ENCODE data around the gene OR10AG1.

The OR10AG1 gene, protein sequence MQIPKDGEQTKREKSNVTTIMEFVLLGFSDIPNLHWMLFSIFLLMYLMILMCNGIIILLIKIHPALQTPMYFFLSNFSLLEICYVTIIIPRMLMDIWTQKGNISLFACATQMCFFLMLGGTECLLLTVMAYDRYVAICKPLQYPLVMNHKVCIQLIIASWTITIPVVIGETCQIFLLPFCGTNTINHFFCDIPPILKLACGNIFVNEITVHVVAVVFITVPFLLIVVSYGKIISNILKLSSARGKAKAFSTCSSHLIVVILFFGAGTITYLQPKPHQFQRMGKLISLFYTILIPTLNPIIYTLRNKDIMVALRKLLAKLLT

DNA sequence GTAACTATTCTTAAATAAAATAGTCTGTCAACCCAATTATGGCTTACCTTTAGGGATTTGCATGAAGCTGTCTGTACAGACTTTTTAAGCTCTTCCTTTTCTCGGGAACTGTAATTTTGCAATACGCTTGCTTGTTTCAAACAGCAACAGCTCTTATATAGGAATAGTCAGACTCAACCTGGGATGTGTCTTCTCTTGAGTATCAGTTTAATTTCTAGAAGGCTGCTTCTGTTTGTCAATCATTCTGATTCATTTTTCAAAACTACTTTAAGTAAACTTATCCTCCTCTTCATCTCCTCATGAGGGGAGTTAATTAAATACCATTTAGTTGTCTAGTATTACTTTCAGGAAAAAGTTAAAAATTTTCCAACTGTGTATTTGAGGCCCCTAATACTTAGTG, at the start of gene OR10AG1:
TSS of gene OR10AG1 (minus strand) at position 101 of the 400 bp plus-strand sequence. CDS start at position 63, 38 bp downstream.
- DNase-seq, result no peak

DNA sequence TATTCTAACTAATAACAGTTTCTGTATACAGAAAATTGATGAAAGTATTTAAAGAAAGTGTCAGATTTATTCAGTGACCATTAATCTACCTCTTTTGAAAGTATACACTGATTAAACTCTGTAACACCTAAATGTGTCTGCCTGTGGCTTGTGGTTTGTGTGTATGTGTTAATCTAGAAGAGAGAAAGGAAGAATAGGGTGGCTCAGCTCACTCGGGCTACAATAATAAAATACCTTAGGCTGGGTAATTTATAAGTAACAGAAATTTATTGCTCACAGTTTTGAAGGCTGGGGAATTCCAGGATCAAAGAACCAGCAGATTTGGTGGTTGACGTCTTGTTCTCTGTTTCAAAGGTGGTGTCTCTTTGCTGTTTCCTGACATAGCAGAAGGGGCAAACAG, 44.1 kb upstream of the OR10AG1 start:
- DNase-seq, result no peak

DNA sequence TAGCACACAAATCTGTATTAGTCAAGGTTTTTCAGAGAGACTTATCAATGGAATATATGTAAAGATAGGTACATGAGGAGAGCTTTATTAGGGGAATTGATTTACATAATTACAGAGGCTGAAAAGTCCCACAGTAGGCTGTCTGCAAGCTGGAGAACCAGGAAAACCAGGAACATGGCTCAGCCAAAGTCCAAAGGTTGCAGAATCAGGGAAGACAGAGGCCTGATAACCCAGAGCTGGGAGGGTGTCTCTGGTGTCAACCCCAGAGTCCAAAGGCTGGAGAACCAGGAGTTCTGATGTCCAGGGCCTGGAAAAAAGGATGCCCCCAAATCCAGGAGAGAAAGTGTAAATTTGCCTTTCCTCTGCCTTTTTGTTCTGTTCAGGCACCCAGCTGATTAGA, 41.0 kb upstream of the OR10AG1 start:
- DNase-seq, result no peak

DNA sequence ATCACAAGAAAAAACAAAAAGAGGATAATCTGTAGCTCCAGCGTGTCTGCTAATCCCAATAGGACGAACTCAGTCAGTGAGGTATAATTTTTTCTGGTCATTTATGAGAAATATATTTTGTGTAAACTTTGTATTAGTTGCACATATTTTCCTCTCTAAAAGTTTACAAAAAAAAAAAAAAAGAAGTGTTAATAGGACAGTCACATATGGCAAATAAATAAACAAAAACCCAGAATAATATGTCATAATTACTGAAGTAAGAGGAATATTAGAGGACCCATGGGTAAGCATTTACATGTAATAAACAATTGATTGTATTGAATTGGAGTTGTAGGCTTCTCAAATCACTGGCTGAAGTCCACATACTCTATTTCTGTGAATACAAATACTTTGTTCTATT, 24.8 kb upstream of the OR10AG1 start, which contains the start of gene OR5F1:
TSS of gene OR5F1 (minus strand) at position 101 of the 400 bp plus-strand sequence. CDS start at position 101, 0 bp downstream.
- DNase-seq, result no peak

DNA sequence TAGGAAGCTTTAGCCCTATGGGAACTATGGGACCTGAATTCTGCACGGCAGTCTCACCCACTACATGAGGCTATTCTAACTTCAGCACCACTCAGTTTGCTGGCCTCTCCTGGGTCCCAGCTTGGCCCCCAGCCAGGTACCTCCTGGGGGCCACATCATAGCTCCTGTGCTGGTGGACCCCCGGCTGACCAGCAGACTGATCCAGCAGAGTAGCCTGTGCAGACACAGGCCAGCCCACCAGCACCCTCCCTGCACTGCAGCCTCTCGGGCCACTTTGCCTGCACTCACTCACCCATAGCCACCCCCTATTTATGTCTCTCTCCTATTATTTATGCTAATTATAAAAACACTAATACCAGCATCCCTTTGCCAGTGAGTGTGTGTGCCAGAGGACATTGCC, 1.2 kb upstream of the OR10AG1 start:
- DNase-seq, result no peak

DNA sequence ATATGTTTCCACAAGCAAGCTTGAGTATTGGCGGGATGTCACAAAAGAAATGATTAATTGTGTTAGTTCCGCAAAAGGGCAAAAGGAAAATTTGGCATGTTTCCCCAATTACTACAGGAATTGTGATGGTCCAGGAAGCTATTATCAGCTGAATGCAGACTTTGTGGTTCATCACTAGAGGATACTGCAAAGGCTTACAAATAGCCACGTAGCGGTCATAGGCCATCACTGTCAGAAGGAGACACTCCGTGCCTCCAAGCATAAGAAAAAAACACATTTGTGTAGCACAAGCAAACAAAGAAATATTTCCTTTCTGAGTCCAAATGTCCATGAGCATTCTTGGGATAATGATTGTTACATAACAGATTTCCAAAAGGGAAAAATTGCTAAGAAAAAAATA, 1.8 kb downstream of the OR10AG1 start:
- no peak for DNase-seq

DNA sequence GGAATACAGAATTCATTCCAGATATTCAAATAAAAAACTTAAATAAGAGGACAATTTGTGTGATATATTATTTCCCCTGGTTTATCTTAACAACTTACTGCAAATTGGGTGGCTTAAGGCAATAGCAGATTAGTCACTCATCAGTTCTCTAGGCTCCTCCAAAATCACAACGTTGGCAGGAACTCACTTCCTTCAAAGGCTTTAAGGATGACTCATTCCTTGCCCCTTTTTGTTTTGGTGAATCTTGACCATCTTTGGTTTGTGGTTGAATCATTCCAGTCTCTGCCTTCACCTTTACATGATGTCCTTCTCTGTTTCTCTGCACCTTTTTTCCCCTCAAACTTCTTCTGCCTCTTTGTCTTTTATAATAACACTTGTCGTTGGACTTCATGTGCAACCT, 3.4 kb downstream of the OR10AG1 start:
- DNase-seq, result no peak

DNA sequence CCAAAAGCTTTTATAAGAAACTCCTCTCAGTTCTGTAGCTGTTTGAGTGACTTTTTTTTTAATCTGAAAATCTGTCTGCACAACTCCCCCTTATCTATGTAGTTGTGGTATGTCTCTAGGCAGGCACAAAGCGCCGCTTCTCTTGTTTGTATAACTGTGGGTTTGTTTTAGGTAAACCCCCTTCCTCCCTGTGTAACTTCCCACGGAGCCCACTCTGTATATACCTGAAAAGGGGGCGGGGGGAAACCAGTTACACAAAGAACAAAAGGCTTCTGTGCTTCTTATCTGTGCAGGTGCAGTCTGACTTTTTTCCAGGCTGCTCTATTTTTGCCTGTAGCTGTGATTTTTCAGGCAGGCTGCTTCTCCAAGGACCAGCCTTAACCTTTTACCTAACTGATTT, 13.2 kb downstream of the OR10AG1 start:
- no peak for DNase-seq

DNA sequence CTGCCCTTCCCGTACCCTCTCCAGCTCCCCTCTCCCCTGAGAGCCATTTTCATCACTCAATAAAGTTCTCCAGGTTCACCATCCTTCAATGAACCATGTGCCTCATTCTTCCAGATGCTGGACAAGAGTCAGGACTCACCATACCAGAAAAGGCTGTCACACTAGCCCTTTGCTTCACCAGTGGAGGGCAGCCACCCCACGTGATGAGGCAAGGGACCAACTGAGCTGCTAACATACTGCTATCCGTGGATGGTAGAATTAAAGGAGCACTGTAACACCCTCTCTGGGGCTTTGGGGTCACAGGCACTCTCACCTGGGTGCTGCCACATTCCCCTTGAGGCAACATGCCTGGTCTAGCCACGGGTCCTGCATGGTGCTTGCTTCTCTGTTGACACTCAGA, 20.4 kb downstream of the OR10AG1 start:
- no peak for DNase-seq

DNA sequence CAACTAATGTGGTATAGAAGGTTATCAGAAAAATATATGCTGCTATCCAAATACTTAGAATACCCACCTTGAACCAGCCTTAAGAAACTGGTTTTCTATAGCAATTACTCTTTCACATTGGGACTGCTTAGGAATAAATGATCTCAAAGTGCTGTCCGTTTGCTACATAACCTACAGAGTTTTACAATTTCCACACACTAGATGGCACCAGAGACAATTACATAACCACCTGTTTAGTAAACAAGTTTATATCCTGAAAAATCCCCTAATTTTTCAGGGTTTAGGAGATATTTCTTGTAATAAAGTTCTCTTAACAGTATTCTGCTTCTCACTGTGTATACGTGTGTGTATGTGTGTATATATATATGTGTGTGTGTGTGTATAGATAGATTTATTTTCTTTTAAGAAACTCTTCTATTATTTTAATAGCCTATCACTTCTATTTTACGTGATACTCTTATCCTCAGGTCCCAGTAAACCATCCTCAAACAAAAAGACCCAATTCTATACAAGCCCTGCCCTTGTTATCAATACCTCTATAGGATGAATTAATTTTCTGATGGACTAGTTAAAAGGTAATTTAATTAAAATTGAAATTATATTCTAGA, 26.9 kb downstream of the OR10AG1 start:
- DNase-seq, result peak; percentile 15 to 60

DNA sequence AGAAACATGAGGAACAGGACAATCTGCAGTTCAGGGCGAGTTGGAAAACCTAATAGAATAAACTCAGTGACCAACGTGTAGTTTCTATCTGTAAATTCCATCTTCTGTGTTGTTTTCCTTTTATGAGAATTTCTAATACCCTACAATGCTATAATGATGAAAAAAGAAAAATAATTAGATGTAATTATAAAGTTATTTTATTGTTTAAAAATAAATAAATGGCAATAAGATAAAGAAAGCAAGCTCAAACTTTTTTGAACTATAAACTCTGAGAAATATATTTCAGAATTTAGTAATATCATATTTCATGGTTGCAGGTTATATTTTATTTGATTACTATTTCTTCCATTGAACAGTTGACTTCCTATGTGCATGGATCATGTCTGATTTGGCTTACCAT, 33.4 kb downstream of the OR10AG1 start, which contains the start of gene OR5I1:
TSS of gene OR5I1 (minus strand) at position 101 of the 400 bp plus-strand sequence. CDS start at position 101, 0 bp downstream.
- DNase-seq, result no peak

DNA sequence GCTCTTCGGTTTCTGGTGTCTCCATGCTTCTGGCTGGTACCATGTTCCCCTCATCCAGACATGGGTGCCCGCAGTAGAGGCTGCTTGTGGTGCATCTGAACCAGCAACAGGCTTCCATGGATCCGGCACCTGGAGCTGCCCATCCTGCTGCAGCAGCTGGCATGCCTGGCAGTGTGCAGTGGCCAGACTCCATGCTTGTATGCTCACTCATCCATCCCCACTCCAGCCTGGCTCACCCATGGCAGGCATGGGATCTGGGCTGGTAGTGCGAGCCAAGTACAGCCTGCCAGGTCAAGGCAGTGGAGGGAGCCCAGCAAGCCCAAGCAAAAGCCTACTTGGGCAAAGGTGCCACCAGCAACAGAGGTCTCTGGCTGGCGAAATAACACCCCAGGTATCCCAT, 49.2 kb downstream of the OR10AG1 start:
- no peak for DNase-seq

All from NCI-H446 (cell line).